Astrocyte (in vitro differentiated cells and primary cell): ENCODE measurements around the gene FXYD5. TPM values are rescaled to one million over a fixed set of nuclear protein-coding genes. Genes with fewer than 3 reads are reported as not detected.

Source experiments
- DNase-seq: peaks from one replicate; pipeline ENCODE4 v3.0.0-alpha.2; 2010; ENCODE audit warnings: low read depth
- FAIRE-seq: peaks from 2 replicates; lab custom pipeline; 2011; peaks lifted over from hg19 to GRCh38; lab: Jason Lieb, UNC
- H2AFZ ChIP-seq: 2 replicates; pipeline ENCODE4 v1.6.0; 2012; ENCODE audit warnings: low read depth, low read length, inconsistent platforms
- H3K27ac ChIP-seq: 2 replicates; pipeline ENCODE4 v1.5.1; 2011; ENCODE audit warnings: low read depth, low read length, inconsistent platforms
- H3K27me3 ChIP-seq: 2 replicates; pipeline ENCODE4 v1.6.0; 2011; ENCODE audit warnings: low read length, inconsistent platforms; ENCODE audit not compliant: insufficient read depth
- H3K36me3 ChIP-seq: 2 replicates; pipeline ENCODE4 v1.5.1; 2011; ENCODE audit warnings: low read length, inconsistent platforms; ENCODE audit not compliant: insufficient read depth
- H3K4me1 ChIP-seq: 2 replicates; pipeline ENCODE4 v1.5.1; 2011; ENCODE audit warnings: low read length, inconsistent platforms; ENCODE audit not compliant: insufficient read depth
- H3K4me2 ChIP-seq: 2 replicates; pipeline ENCODE4 v1.6.0; 2012; ENCODE audit warnings: low read length, inconsistent platforms
- H3K4me3 ChIP-seq: 2 replicates; pipeline ENCODE4 v1.5.1; 2011; ENCODE audit warnings: low read depth, mild to moderate bottlenecking, low read length, inconsistent platforms; ENCODE audit not compliant: insufficient read depth
- H3K79me2 ChIP-seq: 2 replicates; pipeline ENCODE4 v1.6.0; 2012; ENCODE audit warnings: mild to moderate bottlenecking, low read length, inconsistent platforms; ENCODE audit not compliant: insufficient read depth
- H3K9ac ChIP-seq: 2 replicates; pipeline ENCODE4 v1.6.0; 2012; ENCODE audit warnings: mild to moderate bottlenecking, low read length, inconsistent platforms
- H3K9me3 ChIP-seq: 2 replicates; pipeline ENCODE4 v1.5.1; 2012; ENCODE audit warnings: low read depth, mild to moderate bottlenecking, low read length, inconsistent platforms; ENCODE audit not compliant: insufficient read depth
- H4K20me1 ChIP-seq: 2 replicates; pipeline ENCODE4 v1.6.0; 2012; ENCODE audit warnings: low read length, inconsistent platforms; ENCODE audit not compliant: insufficient read depth
- H3K27ac Mint-ChIP-seq: one replicate; pipeline ENCODE4 v1.8.0; 2021; ENCODE audit warnings: mild to moderate bottlenecking, mixed read lengths; ENCODE audit not compliant: unreplicated experiment
- H3K27me3 Mint-ChIP-seq: one replicate; pipeline ENCODE4 v1.8.0; 2021; ENCODE audit warnings: low read depth, mixed read lengths; ENCODE audit not compliant: unreplicated experiment
- H3K36me3 Mint-ChIP-seq: one replicate; pipeline ENCODE4 v1.8.0; 2021; ENCODE audit warnings: low read depth, mixed read lengths; ENCODE audit not compliant: unreplicated experiment
- H3K4me1 Mint-ChIP-seq: one replicate; pipeline ENCODE4 v1.8.0; 2021; ENCODE audit warnings: low read depth, mixed read lengths; ENCODE audit not compliant: unreplicated experiment
- H3K4me3 Mint-ChIP-seq: one replicate; pipeline ENCODE4 v1.8.0; 2021; ENCODE audit warnings: mild to moderate bottlenecking, moderate library complexity, mixed read lengths; ENCODE audit not compliant: unreplicated experiment
- H3K9me3 Mint-ChIP-seq: one replicate; pipeline ENCODE4 v1.8.0; 2021; ENCODE audit warnings: mild to moderate bottlenecking, mixed read lengths; ENCODE audit not compliant: unreplicated experiment
- EZH2 ChIP-seq: IDR thresholded peaks from 2 replicates; pipeline ENCODE4 v1.6.1; 2012; ENCODE audit warnings: mild to moderate bottlenecking, low read length, inconsistent platforms; ENCODE audit not compliant: insufficient read depth
- total RNA-seq: library from RNA; stranded (reverse); gene quantifications from 2 replicates; pipeline ENCODE4 v1.2.1, GENCODE V29; 2021
- TF ChIP-seq, protein P1 (sequence below): IDR thresholded peaks from 2 replicates; pipeline ENCODE4 v1.5.1; 2011; ENCODE audit warnings: low read depth, mild to moderate bottlenecking, inconsistent platforms, low read length, moderate library complexity; ENCODE audit not compliant: insufficient read depth

The FXYD5 gene
- total RNA-seq, 1 donor from 2014 or later, result 108 TPM

DNA sequence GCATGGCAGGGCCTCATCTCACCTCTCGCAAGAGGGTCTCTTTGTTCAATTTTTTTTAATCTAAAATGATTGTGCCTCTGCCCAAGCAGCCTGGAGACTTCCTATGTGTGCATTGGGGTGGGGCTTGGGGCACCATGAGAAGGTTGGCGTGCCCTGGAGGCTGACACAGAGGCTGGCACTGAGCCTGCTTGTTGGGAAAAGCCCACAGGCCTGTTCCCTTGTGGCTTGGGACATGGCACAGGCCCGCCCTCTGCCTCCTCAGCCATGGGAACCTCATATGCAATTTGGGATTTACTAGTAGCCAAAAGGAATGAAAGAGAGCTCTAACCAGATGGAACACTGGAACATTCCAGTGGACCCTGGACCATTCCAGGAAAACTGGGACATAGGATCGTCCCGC is 31.0 kb upstream of the FXYD5 start:
- DNase-seq, result no peak
- Mint-ChIP-seq H3K27me3 (peaks cover 38% of the 10 kb centered on the region), H3K27ac (no peak overlapping the region), H3K4me3 (no peak overlapping the region), H3K9me3 (peaks cover 2% of the 10 kb centered on the region), H3K4me1 (no peaks in the 10 kb centered on the region), H3K36me3 (no peaks in the 10 kb centered on the region)
- Histone ChIP-seq H3K79me2 (no peaks in the 10 kb centered on the region), H3K36me3 (no peaks in the 10 kb centered on the region), H3K9ac (no peak overlapping the region), H3K27ac (no peak overlapping the region), H3K4me2 (peak overlapping the region; percentile 97), H3K4me1 (peaks cover 15% of the 10 kb centered on the region), H3K27me3 (peaks cover 2% of the 10 kb centered on the region), H3K4me3 (peak overlapping the region; percentile 64), H2AFZ (no peak overlapping the region), H3K9me3 (no peaks in the 10 kb centered on the region), H4K20me1 (no peaks in the 10 kb centered on the region)
- no peak for FAIRE-seq
- TF ChIP-seq, protein P1, sequence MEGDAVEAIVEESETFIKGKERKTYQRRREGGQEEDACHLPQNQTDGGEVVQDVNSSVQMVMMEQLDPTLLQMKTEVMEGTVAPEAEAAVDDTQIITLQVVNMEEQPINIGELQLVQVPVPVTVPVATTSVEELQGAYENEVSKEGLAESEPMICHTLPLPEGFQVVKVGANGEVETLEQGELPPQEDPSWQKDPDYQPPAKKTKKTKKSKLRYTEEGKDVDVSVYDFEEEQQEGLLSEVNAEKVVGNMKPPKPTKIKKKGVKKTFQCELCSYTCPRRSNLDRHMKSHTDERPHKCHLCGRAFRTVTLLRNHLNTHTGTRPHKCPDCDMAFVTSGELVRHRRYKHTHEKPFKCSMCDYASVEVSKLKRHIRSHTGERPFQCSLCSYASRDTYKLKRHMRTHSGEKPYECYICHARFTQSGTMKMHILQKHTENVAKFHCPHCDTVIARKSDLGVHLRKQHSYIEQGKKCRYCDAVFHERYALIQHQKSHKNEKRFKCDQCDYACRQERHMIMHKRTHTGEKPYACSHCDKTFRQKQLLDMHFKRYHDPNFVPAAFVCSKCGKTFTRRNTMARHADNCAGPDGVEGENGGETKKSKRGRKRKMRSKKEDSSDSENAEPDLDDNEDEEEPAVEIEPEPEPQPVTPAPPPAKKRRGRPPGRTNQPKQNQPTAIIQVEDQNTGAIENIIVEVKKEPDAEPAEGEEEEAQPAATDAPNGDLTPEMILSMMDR, result no peak
- TF ChIP-seq EZH2, result no peak

DNA sequence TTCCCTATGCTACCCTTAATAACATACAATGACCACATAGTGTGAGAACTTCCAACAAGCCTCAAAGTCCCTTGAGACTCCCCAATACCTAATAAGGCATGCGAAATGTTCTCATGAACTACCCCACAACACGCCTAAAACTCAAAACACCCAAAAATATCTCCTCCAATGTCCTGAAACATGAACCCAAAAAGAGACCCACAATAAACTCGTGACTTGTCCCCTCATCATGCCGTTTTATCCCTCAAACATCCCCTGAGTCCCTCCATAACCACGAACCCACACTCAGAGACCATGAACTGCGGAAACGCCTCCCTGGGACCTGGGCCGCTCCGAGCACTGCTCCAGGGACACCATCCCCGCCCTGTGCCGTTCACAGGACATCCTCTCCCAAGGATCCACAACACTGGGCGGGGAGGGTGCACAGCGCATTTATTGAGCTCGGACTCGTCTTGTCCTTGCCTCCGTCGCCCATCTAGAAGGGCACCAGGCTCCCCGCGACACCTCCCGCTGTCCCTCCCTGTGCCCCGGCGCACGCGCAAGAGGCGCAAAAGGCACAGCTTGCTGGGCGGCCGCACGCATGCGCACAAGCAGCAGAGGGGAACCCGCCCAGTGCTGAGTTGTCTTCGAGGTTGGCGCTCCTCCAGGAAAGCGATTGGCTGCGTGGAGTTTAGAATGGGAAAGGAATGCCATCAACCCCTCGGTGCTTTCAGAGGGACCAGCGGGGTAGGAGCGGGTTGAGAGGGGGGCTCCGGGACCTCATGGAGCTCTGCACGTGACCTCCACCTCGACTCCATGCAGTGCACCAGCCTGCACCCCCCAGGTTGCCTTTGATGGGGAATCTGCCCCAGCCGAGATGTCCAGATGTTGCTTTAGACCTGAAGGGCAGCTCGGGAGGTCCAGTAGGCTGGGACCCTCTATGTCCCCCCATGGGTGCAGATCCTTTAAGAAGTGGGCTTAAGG is 30.2 kb upstream of the FXYD5 start:
- Histone ChIP-seq H3K4me2 (peak overlapping the region; percentile 97), H3K9me3 (no peaks in the 10 kb centered on the region), H3K79me2 (no peaks in the 10 kb centered on the region), H3K27ac (peak overlapping the region; percentile 32), H2AFZ (peak overlapping the region; percentile 99), H3K4me3 (peak overlapping the region; percentile 64), H3K9ac (peak overlapping the region; percentile 80), H4K20me1 (no peaks in the 10 kb centered on the region), H3K4me1 (peaks cover 15% of the 10 kb centered on the region), H3K36me3 (no peaks in the 10 kb centered on the region), H3K27me3 (peaks cover 6% of the 10 kb centered on the region)
- Mint-ChIP-seq H3K4me3 (no peak overlapping the region), H3K9me3 (peaks cover 2% of the 10 kb centered on the region), H3K27me3 (peaks cover 42% of the 10 kb centered on the region), H3K27ac (no peak overlapping the region), H3K36me3 (no peaks in the 10 kb centered on the region), H3K4me1 (no peaks in the 10 kb centered on the region)
- DNase-seq (peak; percentile 71), FAIRE-seq (no peak)
- TF ChIP-seq, protein P1, result no peak
- no peak for TF ChIP-seq EZH2
